WTC11 (cell line): Measurements from ENCODE around the gene IL12RB2. TPM values are rescaled to one million over a fixed set of nuclear protein-coding genes. Genes with fewer than 3 reads are reported as not detected.

Experiments used
- ATAC-seq: fragments of 200-7000 bp; cut with Tn5 transposase; 2 replicates; pipeline ENCODE4 v1.10.0; 2021; ENCODE audit warnings: mild to moderate bottlenecking, moderate library complexity
- CTCF ChIA-PET: fragments of 300-600 bp; sonication (Branson Sonifier 250); formaldehyde crosslinking; loops from one replicate; lab custom pipeline; 2021; ENCODE audit warnings: antibody characterized with exemption; lab: Charles Lee
- POLR2A ChIA-PET: fragments of 350-600 bp; sonication (Branson Sonifier 250); formaldehyde crosslinking; loops from one replicate; lab custom pipeline; 2021; ENCODE audit warnings: antibody characterized with exemption; lab: Charles Lee
- DNase-seq: peaks from one replicate; pipeline ENCODE4 v3.0.0; 2021; ENCODE audit warnings: low spot score
- H3K27ac Mint-ChIP-seq: 2 replicates; pipeline ENCODE4 v1.8.0; 2021; ENCODE audit warnings: mixed read lengths
- H3K27me3 Mint-ChIP-seq: 2 replicates; pipeline ENCODE4 v1.8.0; 2021; ENCODE audit warnings: low read depth, mild to moderate bottlenecking, moderate library complexity, mixed read lengths
- H3K36me3 Mint-ChIP-seq: 2 replicates; pipeline ENCODE4 v1.8.0; 2021; ENCODE audit warnings: mixed read lengths
- H3K4me1 Mint-ChIP-seq: 2 replicates; pipeline ENCODE4 v1.8.0; 2022; ENCODE audit warnings: mixed read lengths
- H3K4me3 Mint-ChIP-seq: 2 replicates; pipeline ENCODE4 v1.8.0; 2021; ENCODE audit warnings: mild to moderate bottlenecking, moderate library complexity, mixed read lengths
- H3K9me3 Mint-ChIP-seq: 2 replicates; pipeline ENCODE4 v1.8.0; 2021; ENCODE audit warnings: mixed read lengths
- CBFB ChIP-seq: sonication (generic); formaldehyde crosslinking; IDR thresholded peaks from 2 replicates; pipeline ENCODE4 v1.8.1; 2022; ENCODE audit warnings: mild to moderate bottlenecking, low read depth, missing genetic modification reagents
- CREB1 ChIP-seq: sonication (generic); formaldehyde crosslinking; IDR thresholded peaks from 2 replicates; pipeline ENCODE4 v1.8.0; 2023; ENCODE audit warnings: mild to moderate bottlenecking, missing genetic modification reagents
- ELF4 ChIP-seq: sonication (generic); formaldehyde crosslinking; IDR thresholded peaks from 2 replicates; pipeline ENCODE4 v1.8.1; 2022; ENCODE audit warnings: low read depth, mild to moderate bottlenecking, moderate library complexity, missing genetic modification reagents
- ETV6 ChIP-seq: sonication (generic); formaldehyde crosslinking; IDR thresholded peaks from 2 replicates; pipeline ENCODE4 v1.8.1; 2022; ENCODE audit warnings: mild to moderate bottlenecking, missing genetic modification reagents
- GABPB1 ChIP-seq: sonication (generic); formaldehyde crosslinking; IDR thresholded peaks from 2 replicates; pipeline ENCODE4 v1.8.1; 2023; ENCODE audit warnings: mild to moderate bottlenecking, missing genetic modification reagents
- GRHL2 ChIP-seq: fragments of 250-450 bp; sonication (Bioruptor Pico); IDR thresholded peaks from 2 replicates; pipeline ENCODE4 v1.8.0; 2022; ENCODE audit warnings: mild to moderate bottlenecking, moderate library complexity; ENCODE audit not compliant: insufficient replicate concordance, severe bottlenecking
- GTF2I ChIP-seq: fragments of 250-450 bp; sonication (Bioruptor Pico); conservative IDR thresholded peaks from 2 replicates; pipeline ENCODE4 v1.4.0; 2021; ENCODE audit warnings: mild to moderate bottlenecking
- IRF2 ChIP-seq: sonication (generic); formaldehyde crosslinking; IDR thresholded peaks from 2 replicates; pipeline ENCODE4 v1.8.0; 2022; ENCODE audit warnings: low read depth, missing genetic modification reagents, borderline replicate concordance
- MYBL2 ChIP-seq: sonication (generic); formaldehyde crosslinking; IDR thresholded peaks from 2 replicates; pipeline ENCODE4 v1.8.1; 2023; ENCODE audit warnings: mild to moderate bottlenecking, moderate library complexity, missing genetic modification reagents
- NR1H2 ChIP-seq: sonication (generic); formaldehyde crosslinking; IDR thresholded peaks from 2 replicates; pipeline ENCODE4 v1.9.0; 2021; ENCODE audit warnings: mild to moderate bottlenecking, moderate library complexity, missing genetic modification reagents
- PRRX2 ChIP-seq: fragments of 250-450 bp; sonication (Bioruptor Pico); IDR thresholded peaks from 2 replicates; pipeline ENCODE4 v1.8.0; 2021; ENCODE audit warnings: mild to moderate bottlenecking
- SOX15 ChIP-seq: fragments of 250-450 bp; sonication (Bioruptor Pico); IDR thresholded peaks from 2 replicates; pipeline ENCODE4 v1.9.0; 2021; ENCODE audit warnings: mild to moderate bottlenecking
- ZNF317 ChIP-seq: sonication (generic); formaldehyde crosslinking; IDR thresholded peaks from 2 replicates; pipeline ENCODE4 v1.8.1; 2023; ENCODE audit warnings: low read depth, mild to moderate bottlenecking, moderate library complexity, missing genetic modification reagents, borderline replicate concordance
- ZNF416 ChIP-seq: fragments of 250-450 bp; sonication (Bioruptor Pico); IDR thresholded peaks from 2 replicates; pipeline ENCODE4 v1.9.0; 2021; ENCODE audit warnings: mild to moderate bottlenecking, inconsistent platforms
- ZNF671 ChIP-seq: fragments of 250-450 bp; sonication (Bioruptor Pico); IDR thresholded peaks from 2 replicates; pipeline ENCODE4 v1.8.0; 2021; ENCODE audit warnings: mild to moderate bottlenecking
- total RNA-seq: library from RNA; stranded (reverse); gene quantifications from 3 replicates; pipeline ENCODE4 v1.2.3, GENCODE V29; 2021
- TF ChIP-seq, protein P1 (sequence below): fragments of 250-450 bp; sonication (Bioruptor Pico); IDR thresholded peaks from 2 replicates; pipeline ENCODE4 v1.9.0; 2021; ENCODE audit warnings: mild to moderate bottlenecking, borderline replicate concordance
- TF ChIP-seq, protein P2 (sequence below): fragments of 250-450 bp; sonication (Bioruptor Pico); IDR thresholded peaks from 2 replicates; pipeline ENCODE4 v2.1.2; 2022; ENCODE audit warnings: mild to moderate bottlenecking, moderate library complexity
- TF ChIP-seq, protein P3 (sequence below): sonication (generic); formaldehyde crosslinking; IDR thresholded peaks from 2 replicates; pipeline ENCODE4 v1.8.1; 2023; ENCODE audit warnings: mild to moderate bottlenecking, missing genetic modification reagents, moderate library complexity

Gene IL12RB2
- total RNA-seq, 1 experiment from 2014 or later: 0.81 TPM

DNA sequence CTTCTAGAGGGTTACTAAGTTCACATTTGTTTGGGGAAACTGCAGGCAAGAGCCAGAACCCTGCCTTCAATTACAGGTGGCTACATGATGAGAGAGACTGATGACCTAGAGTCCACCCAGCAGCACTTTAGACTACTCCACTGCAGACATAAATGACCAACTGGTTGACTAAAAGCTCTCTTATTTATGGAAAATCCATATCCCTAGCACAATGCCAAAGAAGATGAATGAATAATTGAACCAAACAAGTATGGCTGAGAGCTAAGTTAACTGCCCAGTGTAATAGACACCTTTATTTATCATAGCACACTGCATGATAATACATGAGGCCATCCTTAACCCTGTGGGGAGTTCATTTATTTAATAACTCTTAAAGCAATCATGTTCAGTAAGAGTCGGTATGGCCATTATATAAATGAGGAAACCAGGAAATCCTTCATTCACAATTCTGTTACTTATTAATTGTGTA is 60.4 kb downstream of the IL12RB2 start:
- TF ChIP-seq ETV6 (CRISPR knock-in tag) (no peak), ZNF671 (CRISPR knock-in tag) (no peak), GRHL2 (CRISPR knock-in tag) (no peak), ZNF317 (CRISPR knock-in tag) (no peak)
- TF ChIP-seq, all 79 proteins: peak for 0
- DNase-seq: no peak
- Mint-ChIP-seq H3K36me3 (no peaks in the 10 kb centered on the region), H3K4me1 (peaks cover 20% of the 10 kb centered on the region), H3K4me3 (no peak overlapping the region), H3K27ac (no peak overlapping the region), H3K27me3 (no peaks in the 10 kb centered on the region), H3K9me3 (no peaks in the 10 kb centered on the region)
- ATAC-seq: no peak
- CTCF ChIA-PET: interaction anchor here (0.6 kb wide), 2 partner anchors 20 to 71 kb away, joined by 3 to 7 read pairs; no protein-coding TSS in a partner anchor
- POLR2A ChIA-PET: no interaction called here

DNA sequence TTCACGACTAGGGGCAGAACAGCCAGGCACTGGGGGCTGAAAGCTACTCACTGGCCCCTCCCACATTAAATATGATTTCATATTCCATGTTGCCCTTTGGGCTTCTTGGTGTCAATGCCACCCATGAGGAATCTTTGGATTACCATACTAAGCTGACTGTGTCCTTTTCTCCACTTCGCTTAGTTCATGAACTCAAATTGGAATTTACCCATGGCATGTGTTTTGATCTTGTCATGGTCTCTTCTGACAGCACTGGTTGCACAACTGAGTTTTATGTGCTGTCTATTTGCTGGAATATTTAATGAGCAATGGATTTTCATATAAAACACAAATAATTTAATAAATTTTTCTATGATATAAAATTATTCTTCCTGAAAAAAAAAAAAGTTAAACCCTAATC is 63.4 kb downstream of the IL12RB2 start:
- no peak overlapping the region for H3K27ac Mint-ChIP-seq
- ChIA-PET CTCF (interaction anchor here (0.7 kb wide), 1 partner anchor 125 kb away, joined by 3 read pairs; no protein-coding TSS in a partner anchor), POLR2A (no interaction called here)
- H3K9me3 Mint-ChIP-seq: no peaks in the 10 kb centered on the region
- no peak for DNase-seq
- H3K4me1 Mint-ChIP-seq: peaks cover 21% of the 10 kb centered on the region
- H3K27me3 Mint-ChIP-seq: no peaks in the 10 kb centered on the region
- no peak for ATAC-seq
- no peaks in the 10 kb centered on the region for H3K36me3 Mint-ChIP-seq
- TF ChIP-seq PRRX2 (CRISPR knock-in tag): no peak
- no peak for TF ChIP-seq MYBL2 (CRISPR knock-in tag)
- TF ChIP-seq CBFB (CRISPR knock-in tag): no peak
- no peak for TF ChIP-seq GTF2I (CRISPR knock-in tag)
- TF ChIP-seq, protein P1, sequence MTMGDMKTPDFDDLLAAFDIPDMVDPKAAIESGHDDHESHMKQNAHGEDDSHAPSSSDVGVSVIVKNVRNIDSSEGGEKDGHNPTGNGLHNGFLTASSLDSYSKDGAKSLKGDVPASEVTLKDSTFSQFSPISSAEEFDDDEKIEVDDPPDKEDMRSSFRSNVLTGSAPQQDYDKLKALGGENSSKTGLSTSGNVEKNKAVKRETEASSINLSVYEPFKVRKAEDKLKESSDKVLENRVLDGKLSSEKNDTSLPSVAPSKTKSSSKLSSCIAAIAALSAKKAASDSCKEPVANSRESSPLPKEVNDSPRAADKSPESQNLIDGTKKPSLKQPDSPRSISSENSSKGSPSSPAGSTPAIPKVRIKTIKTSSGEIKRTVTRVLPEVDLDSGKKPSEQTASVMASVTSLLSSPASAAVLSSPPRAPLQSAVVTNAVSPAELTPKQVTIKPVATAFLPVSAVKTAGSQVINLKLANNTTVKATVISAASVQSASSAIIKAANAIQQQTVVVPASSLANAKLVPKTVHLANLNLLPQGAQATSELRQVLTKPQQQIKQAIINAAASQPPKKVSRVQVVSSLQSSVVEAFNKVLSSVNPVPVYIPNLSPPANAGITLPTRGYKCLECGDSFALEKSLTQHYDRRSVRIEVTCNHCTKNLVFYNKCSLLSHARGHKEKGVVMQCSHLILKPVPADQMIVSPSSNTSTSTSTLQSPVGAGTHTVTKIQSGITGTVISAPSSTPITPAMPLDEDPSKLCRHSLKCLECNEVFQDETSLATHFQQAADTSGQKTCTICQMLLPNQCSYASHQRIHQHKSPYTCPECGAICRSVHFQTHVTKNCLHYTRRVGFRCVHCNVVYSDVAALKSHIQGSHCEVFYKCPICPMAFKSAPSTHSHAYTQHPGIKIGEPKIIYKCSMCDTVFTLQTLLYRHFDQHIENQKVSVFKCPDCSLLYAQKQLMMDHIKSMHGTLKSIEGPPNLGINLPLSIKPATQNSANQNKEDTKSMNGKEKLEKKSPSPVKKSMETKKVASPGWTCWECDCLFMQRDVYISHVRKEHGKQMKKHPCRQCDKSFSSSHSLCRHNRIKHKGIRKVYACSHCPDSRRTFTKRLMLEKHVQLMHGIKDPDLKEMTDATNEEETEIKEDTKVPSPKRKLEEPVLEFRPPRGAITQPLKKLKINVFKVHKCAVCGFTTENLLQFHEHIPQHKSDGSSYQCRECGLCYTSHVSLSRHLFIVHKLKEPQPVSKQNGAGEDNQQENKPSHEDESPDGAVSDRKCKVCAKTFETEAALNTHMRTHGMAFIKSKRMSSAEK (CRISPR knock-in tag): no peak
- TF ChIP-seq, protein P2, sequence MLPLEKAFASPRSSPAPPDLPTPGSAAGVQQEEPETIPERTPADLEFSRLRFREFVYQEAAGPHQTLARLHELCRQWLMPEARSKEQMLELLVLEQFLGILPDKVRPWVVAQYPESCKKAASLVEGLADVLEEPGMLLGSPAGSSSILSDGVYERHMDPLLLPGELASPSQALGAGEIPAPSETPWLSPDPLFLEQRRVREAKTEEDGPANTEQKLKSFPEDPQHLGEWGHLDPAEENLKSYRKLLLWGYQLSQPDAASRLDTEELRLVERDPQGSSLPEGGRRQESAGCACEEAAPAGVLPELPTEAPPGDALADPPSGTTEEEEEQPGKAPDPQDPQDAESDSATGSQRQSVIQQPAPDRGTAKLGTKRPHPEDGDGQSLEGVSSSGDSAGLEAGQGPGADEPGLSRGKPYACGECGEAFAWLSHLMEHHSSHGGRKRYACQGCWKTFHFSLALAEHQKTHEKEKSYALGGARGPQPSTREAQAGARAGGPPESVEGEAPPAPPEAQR: no peak
- no peak for TF ChIP-seq NR1H2 (CRISPR knock-in tag)
- no peak for TF ChIP-seq IRF2 (CRISPR knock-in tag)
- TF ChIP-seq SOX15 (CRISPR knock-in tag): no peak
- no peak for TF ChIP-seq GABPB1 (CRISPR knock-in tag)
- TF ChIP-seq, protein P3, sequence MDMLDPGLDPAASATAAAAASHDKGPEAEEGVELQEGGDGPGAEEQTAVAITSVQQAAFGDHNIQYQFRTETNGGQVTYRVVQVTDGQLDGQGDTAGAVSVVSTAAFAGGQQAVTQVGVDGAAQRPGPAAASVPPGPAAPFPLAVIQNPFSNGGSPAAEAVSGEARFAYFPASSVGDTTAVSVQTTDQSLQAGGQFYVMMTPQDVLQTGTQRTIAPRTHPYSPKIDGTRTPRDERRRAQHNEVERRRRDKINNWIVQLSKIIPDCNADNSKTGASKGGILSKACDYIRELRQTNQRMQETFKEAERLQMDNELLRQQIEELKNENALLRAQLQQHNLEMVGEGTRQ (CRISPR knock-in tag): no peak
- TF ChIP-seq ZNF317 (CRISPR knock-in tag): no peak
- TF ChIP-seq ZNF416: no peak
- TF ChIP-seq ELF4 (CRISPR knock-in tag): no peak
- TF ChIP-seq CREB1 (CRISPR knock-in tag): no peak
- H3K4me3 Mint-ChIP-seq: no peak overlapping the region
